Heart right ventricle (tissue), 16 donors: Measurements from ENCODE around the gene ZMIZ1. TPM values are rescaled to one million over a fixed set of nuclear protein-coding genes. Genes with fewer than 3 reads are reported as not detected.

Source experiments
- ATAC-seq, 8 donors: fragments of 200-7000 bp; cut with Tn5 transposase; one replicate each; pipeline ENCODE4 v1.9.1; 2020; ENCODE audit warnings: mild to moderate bottlenecking in 8 of 8, moderate library complexity in 8 of 8, moderate number of reproducible peaks in 1 of 8
- DNase-seq, 2 donors: peaks; one replicate each; pipeline ENCODE4 v3.0.0-alpha.2; 2020
- H3K27ac ChIP-seq, 10 donors: fragments of 200-600 bp; sonication (generic) in 2 of 10; one replicate each; pipeline versions ENCODE4 v1.5.0 to v1.8.0; 2020 to 2022; ENCODE audit warnings: mild to moderate bottlenecking in 3 of 10
- H3K27me3 ChIP-seq, 7 donors: fragments of 200-600 bp; one replicate each; pipeline ENCODE4 v1.8.0; 2021 to 2022; ENCODE audit warnings: mild to moderate bottlenecking in 2 of 7
- H3K36me3 ChIP-seq, 9 donors: fragments of 200-600 bp; sonication (generic) in 1 of 9; one replicate each; pipeline versions ENCODE4 v1.5.0 to v1.8.0; 2020 to 2022; ENCODE audit warnings: mild to moderate bottlenecking in 2 of 9
- H3K4me1 ChIP-seq, 9 donors: fragments of 200-600 bp; sonication (generic) in 1 of 9; one replicate each; pipeline versions ENCODE4 v1.5.0 to v1.8.0; 2020 to 2022; ENCODE audit warnings: mild to moderate bottlenecking in 4 of 9
- H3K4me3 ChIP-seq, 10 donors: fragments of 200-600 bp; sonication (generic) in 2 of 10; one replicate each; pipeline versions ENCODE4 v1.5.0 to v1.8.0; 2020 to 2022; ENCODE audit warnings: mild to moderate bottlenecking in 7 of 10, moderate library complexity in 2 of 10
- H3K9me3 ChIP-seq, 11 donors: fragments of 200-600 bp in 10 of 11; sonication (generic) in 2 of 11; one replicate each; pipeline versions ENCODE4 v1.5.0 to v1.8.0; 2013 to 2022; ENCODE audit warnings: mild to moderate bottlenecking in 2 of 11, control low read depth in 1 of 11, moderate library complexity in 1 of 11
- WGBS, 2 donors: extraction: QIAGEN DNeasy Blood & Tissue Kit; methylation state at CpG; one replicate each; pipeline ENCODE4 v1.1.7; 2013; ENCODE audit warnings: inconsistent platforms in 1 of 2; 5-methylcytosine and 5-hydroxymethylcytosine counted together
- intact Hi-C, 10 donors: fragments of 100-400 bp; cut with DNase I; formaldehyde crosslinking; loops; one replicate each; pipeline versions ENCODE4 v1.11.1 to v1.14.2; 2022
- polyA plus RNA-seq, 2 donors: library from polyadenylated mRNA; stranded (reverse); fragments of 200-250 nt; gene quantifications; one replicate each; pipeline ENCODE4 v1.2.3, GENCODE V29; 2013
- total RNA-seq, 10 donors: library from RNA; stranded (reverse); fragmentation: NEBNext Ultra II Directional in 3 of 10; extraction: Animal tissue kit (Norgen Biotek cat#: 25700) in 3 of 10; gene quantifications; one replicate each; pipeline versions ENCODE4 v1.2.1 to v1.2.4, GENCODE V29; 2021 to 2023
- TF ChIP-seq, protein P1 (sequence below), 9 donors: fragments of 200-600 bp; sonication (generic) in 2 of 9; IDR thresholded peaks; one replicate each; pipeline versions ENCODE4 v1.5.0 to v1.8.0; 2021 to 2022; ENCODE audit warnings: antibody characterized with exemption in 9 of 9, mild to moderate bottlenecking in 5 of 9, moderate library complexity in 1 of 9
- donor health status: Arrhythmogenic right ventricular cardiomyopathy.
- donor health status: ischemic (EF 13 %, LVEDD 7.1; RV severe dilation, severe dysfunction).
- donor health status: healthy with polysubstance abuse.
- donor health status: DM: no; HTN: yes; CAD: no.
- donor health status: DM: no; HTN: no; CAD: no.
- donor health status: ischemic (EF 25% LVEDD 6.9; RV normal size, moderate dysfunction).
- donor health status: ischemic (EF 25% LVEDD 5.7; RV mildly dilated, moderate dysfunction).
- donor health status: healthy.
- donor health status: DM: yes; HTN: yes; CAD: no.
- donor health status: Ischemic cardiomyopathy.
- donor health status: ischemic (EF 35%, LVEDD 5.7; RV mildly dilated, moderate dysfunction).
- donor health status: nonischemic (EF 11% LVEDD 7.7; RV severe dilation, severe dysfunction).
- donor health status: DM: yes; HTN: yes; CAD: no.
- donor health status: PGD.
- donor health status: ischemic (EF 29% LVEDD 5.4; RV normal size, mild dysfunction).
- donor health status: nonischemic (EF 23%, LVEDD 6.1; RV moderate dilation, normal function).

The ZMIZ1 gene
- total and polyA plus RNA-seq, 12 donors: 24.2 to 61.5 (median 49.8) TPM

GRCh38 chr10:79303631-79304478, 235.1 kb downstream of the ZMIZ1 start:
- H3K9me3 ChIP-seq: no peaks in the 10 kb centered on the region
- no peaks in the 10 kb centered on the region for H3K27me3 ChIP-seq
- WGBS, 2 donors: 91 to 92% methylated on average over 25 of the region's 25 CpGs
- no peak overlapping the region for H3K27ac ChIP-seq
- ATAC-seq (no peak), DNase-seq (no peak)
- no peak overlapping the region for H3K4me3 ChIP-seq
- H3K4me1 ChIP-seq: peaks cover 0 to 14% (median 10%) of the 10 kb centered on the region in 9 donors
- intact Hi-C loops: no loop called here
- TF ChIP-seq, protein P1, sequence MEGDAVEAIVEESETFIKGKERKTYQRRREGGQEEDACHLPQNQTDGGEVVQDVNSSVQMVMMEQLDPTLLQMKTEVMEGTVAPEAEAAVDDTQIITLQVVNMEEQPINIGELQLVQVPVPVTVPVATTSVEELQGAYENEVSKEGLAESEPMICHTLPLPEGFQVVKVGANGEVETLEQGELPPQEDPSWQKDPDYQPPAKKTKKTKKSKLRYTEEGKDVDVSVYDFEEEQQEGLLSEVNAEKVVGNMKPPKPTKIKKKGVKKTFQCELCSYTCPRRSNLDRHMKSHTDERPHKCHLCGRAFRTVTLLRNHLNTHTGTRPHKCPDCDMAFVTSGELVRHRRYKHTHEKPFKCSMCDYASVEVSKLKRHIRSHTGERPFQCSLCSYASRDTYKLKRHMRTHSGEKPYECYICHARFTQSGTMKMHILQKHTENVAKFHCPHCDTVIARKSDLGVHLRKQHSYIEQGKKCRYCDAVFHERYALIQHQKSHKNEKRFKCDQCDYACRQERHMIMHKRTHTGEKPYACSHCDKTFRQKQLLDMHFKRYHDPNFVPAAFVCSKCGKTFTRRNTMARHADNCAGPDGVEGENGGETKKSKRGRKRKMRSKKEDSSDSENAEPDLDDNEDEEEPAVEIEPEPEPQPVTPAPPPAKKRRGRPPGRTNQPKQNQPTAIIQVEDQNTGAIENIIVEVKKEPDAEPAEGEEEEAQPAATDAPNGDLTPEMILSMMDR (IDR thresholded peaks at IDR 0.05): no peak
- peaks cover 18 to 100% (median 95%) of the 10 kb centered on the region in 9 donors for H3K36me3 ChIP-seq

- DNase-seq (peak in 1 of 2 donors; percentile 3), ATAC-seq (no peak)
- Histone ChIP-seq H3K4me3 (no peak overlapping the region), H3K27ac (no peak overlapping the region), H3K27me3 (no peaks in the 10 kb centered on the region), H3K9me3 (no peaks in the 10 kb centered on the region), H3K4me1 (peaks cover 0 to 6% (median 3%) of the 10 kb centered on the region in 9 donors), H3K36me3 (peaks cover 18 to 100% (median 94%) of the 10 kb centered on the region in 9 donors)
- intact Hi-C loops: no loop called here
- TF ChIP-seq, protein P1 (IDR thresholded peaks at IDR 0.05): no peak
- 69 to 86% methylated on average over 6 of the region's 6 CpGs for WGBS, 2 donors
Measured at GRCh38 chr10:79304479-79305087, 235.8 kb downstream of the ZMIZ1 start.

DNA sequence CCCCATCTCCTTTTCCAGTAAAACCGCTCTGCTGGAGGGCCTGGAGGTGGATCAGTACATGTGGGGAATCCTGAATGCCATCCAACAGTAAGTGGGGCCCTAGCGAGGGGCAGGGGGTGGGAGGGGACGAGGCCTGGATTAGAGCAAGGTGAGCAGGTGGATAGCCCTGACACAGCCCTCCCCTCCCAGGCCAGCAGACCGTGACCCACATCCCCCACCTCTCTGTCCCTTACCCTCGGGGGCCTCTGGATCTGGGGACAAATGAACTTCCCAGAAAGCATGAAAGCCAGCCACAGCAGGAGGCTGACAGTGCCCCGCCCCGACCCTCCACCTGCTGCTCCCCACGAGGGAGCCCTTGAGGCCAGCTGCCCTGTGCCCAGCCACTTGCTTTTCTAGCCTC, 236.7 kb downstream of the ZMIZ1 start:
- WGBS, 2 donors: 85 to 86% methylated on average over 8 of the region's 8 CpGs
- Histone ChIP-seq H3K9me3 (no peaks in the 10 kb centered on the region), H3K27me3 (no peaks in the 10 kb centered on the region), H3K4me1 (no peaks in the 10 kb centered on the region), H3K36me3 (peaks cover 22 to 100% (median 96%) of the 10 kb centered on the region in 9 donors), H3K4me3 (no peak overlapping the region), H3K27ac (no peak overlapping the region)
- DNase-seq (peak in 1 of 2 donors; percentile 5), ATAC-seq (no peak)
- intact Hi-C loops: no loop called here
- TF ChIP-seq, protein P1 (IDR thresholded peaks at IDR 0.05): no peak

DNA sequence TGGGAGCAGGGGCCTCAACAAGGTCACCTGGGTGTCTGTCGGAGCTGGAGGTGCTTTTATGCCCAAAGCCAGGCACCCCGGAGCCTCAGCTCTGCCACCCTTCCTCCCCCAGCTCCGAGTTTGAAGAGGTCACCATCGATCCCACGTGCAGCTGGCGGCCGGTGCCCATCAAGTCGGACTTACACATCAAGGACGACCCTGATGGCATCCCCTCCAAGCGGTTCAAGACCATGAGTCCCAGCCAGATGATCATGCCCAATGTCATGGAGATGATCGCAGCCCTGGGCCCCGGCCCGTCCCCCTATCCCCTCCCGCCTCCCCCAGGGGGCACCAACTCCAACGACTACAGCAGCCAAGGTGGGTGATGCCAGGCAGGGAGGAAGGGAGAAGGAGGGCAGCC, 237.2 kb downstream of the ZMIZ1 start:
- H3K36me3 ChIP-seq: peaks cover 18 to 100% (median 93%) of the 10 kb centered on the region in 9 donors
- no peak overlapping the region for H3K27ac ChIP-seq
- peak in 1 of 2 donors; percentile 14 for DNase-seq
- TF ChIP-seq, protein P1 (IDR thresholded peaks at IDR 0.05): no peak
- WGBS, 2 donors: 86 to 88% methylated on average over 15 of the region's 15 CpGs
- H3K9me3 ChIP-seq: no peaks in the 10 kb centered on the region
- H3K4me1 ChIP-seq: no peaks in the 10 kb centered on the region
- H3K4me3 ChIP-seq: no peak overlapping the region
- no peaks in the 10 kb centered on the region for H3K27me3 ChIP-seq
- intact Hi-C loops: no loop called here
- no peak for ATAC-seq
